IMR-90 (cell line): ENCODE results near the gene RAP1GAP. TPM values are rescaled to one million over a fixed set of nuclear protein-coding genes. Genes with fewer than 3 reads are reported as not detected.

ENCODE experiments used
- ATAC-seq: fragments of 200-7000 bp; cut with Tn5 transposase; 2 replicates; pipeline ENCODE4 v1.9.1; 2020; ENCODE audit warnings: low read depth, mild to moderate bottlenecking, moderate library complexity
- BruUV-seq: library from RNA; stranded (reverse); fragments of 400-500 nt; replicated peaks from 2 replicates; lab custom pipeline; 2021; lab: Mats Ljungman, UMichigan
- CTCF ChIA-PET: fragments of 300-600 bp; formaldehyde crosslinking; extraction: SDS; loops from one replicate; lab custom pipeline; 2021; ENCODE audit warnings: antibody characterized with exemption; lab: Yijun Ruan, JAX
- POLR2A ChIA-PET: fragments of 300-600 bp; sonication (Branson Sonifier 250); formaldehyde crosslinking; loops from one replicate; lab custom pipeline; 2022; ENCODE audit warnings: antibody characterized with exemption; ENCODE audit not compliant: unreplicated experiment; lab: Charles Lee
- DNase-seq: peaks from one replicate; pipeline ENCODE4 v3.0.0; 2013
- H2AFZ ChIP-seq: replicated peaks from 2 replicates; pipeline ENCODE3; 2013; ENCODE audit warnings: low read length, mild to moderate bottlenecking; ENCODE audit not compliant: poor library complexity
- H2AK5ac ChIP-seq: 2 replicates; pipeline ENCODE4 v1.6.1; 2013; ENCODE audit warnings: low read depth, low read length, inconsistent platforms
- H2AK9ac ChIP-seq: replicated peaks from 2 replicates; pipeline ENCODE3; 2013; ENCODE audit warnings: mild to moderate bottlenecking, low read depth, low read length, moderate library complexity; ENCODE audit not compliant: poor library complexity
- H2BK120ac ChIP-seq: 2 replicates; pipeline ENCODE4 v1.6.1; 2013; ENCODE audit warnings: low read depth, low read length, inconsistent platforms
- H2BK15ac ChIP-seq: 3 replicates; pipeline ENCODE4 v1.6.1; 2013; ENCODE audit warnings: low read depth, low read length, inconsistent platforms
- H2BK20ac ChIP-seq: 2 replicates; pipeline ENCODE4 v1.6.1; 2013; ENCODE audit warnings: low read depth, mild to moderate bottlenecking, inconsistent platforms, low read length, moderate library complexity
- H2BK5ac ChIP-seq: 2 replicates; pipeline ENCODE4 v1.6.1; 2013; ENCODE audit warnings: mild to moderate bottlenecking, low read depth, low read length, inconsistent platforms; ENCODE audit not compliant: poor library complexity, severe bottlenecking
- H3K14ac ChIP-seq: replicated peaks from 2 replicates; pipeline ENCODE4 v1.6.1; 2013; ENCODE audit warnings: low read depth, low read length, inconsistent platforms
- H3K18ac ChIP-seq: 2 replicates; pipeline ENCODE4 v1.6.1; 2013; ENCODE audit warnings: low read depth, low read length, control low read depth
- H3K23ac ChIP-seq: 2 replicates; pipeline ENCODE4 v1.6.1; 2013; ENCODE audit warnings: low read depth, low read length, inconsistent platforms
- H3K27ac ChIP-seq: 2 replicates; pipeline ENCODE4 v1.5.1; 2013; ENCODE audit warnings: mild to moderate bottlenecking, control low read depth, low read length; ENCODE audit not compliant: insufficient read depth
- H3K27me3 ChIP-seq: 2 replicates; pipeline ENCODE4 v1.6.1; 2013; ENCODE audit warnings: low read length; ENCODE audit not compliant: control insufficient read depth, insufficient read depth
- H3K36me3 ChIP-seq: 2 replicates; pipeline ENCODE4 v1.6.1; 2013; ENCODE audit warnings: low read length, mixed read lengths; ENCODE audit not compliant: control insufficient read depth, insufficient read depth
- H3K4ac ChIP-seq: 2 replicates; pipeline ENCODE4 v1.6.1; 2013; ENCODE audit warnings: low read depth, low read length, inconsistent platforms
- H3K4me1 ChIP-seq: 2 replicates; pipeline ENCODE4 v1.6.1; 2013; ENCODE audit warnings: low read length, mixed read lengths; ENCODE audit not compliant: control insufficient read depth, insufficient read depth
- H3K4me2 ChIP-seq: 2 replicates; pipeline ENCODE4 v1.6.1; 2013; ENCODE audit warnings: low read depth, mild to moderate bottlenecking, control low read depth, low read length, moderate library complexity
- H3K4me3 ChIP-seq: 2 replicates; pipeline ENCODE4 v1.5.1; 2013; ENCODE audit warnings: low read depth, mild to moderate bottlenecking, control low read depth, low read length, moderate library complexity; ENCODE audit not compliant: insufficient read depth
- H3K56ac ChIP-seq: 2 replicates; pipeline ENCODE4 v1.6.1; 2013; ENCODE audit warnings: low read length, inconsistent platforms; ENCODE audit not compliant: insufficient read depth; ENCODE audit errors: extremely low read depth
- H3K79me1 ChIP-seq, 2 experiments: 2 replicates each; pipeline ENCODE4 v1.6.1; 2013; ENCODE audit warnings: low read length in 2 of 2, inconsistent platforms in 1 of 2, low read depth in 1 of 2
- H3K9ac ChIP-seq: 2 replicates; pipeline ENCODE4 v1.6.1; 2013; ENCODE audit warnings: low read depth, low read length, control low read depth
- H3K9me1 ChIP-seq: 2 replicates; pipeline ENCODE4 v1.6.1; 2013; ENCODE audit warnings: low read length, inconsistent platforms; ENCODE audit not compliant: insufficient read depth
- H3K9me3 ChIP-seq: 2 replicates; pipeline ENCODE4 v1.6.1; 2013; ENCODE audit warnings: low read length; ENCODE audit not compliant: control insufficient read depth, insufficient read depth
- H4K20me1 ChIP-seq: 2 replicates; pipeline ENCODE4 v1.6.1; 2013; ENCODE audit warnings: low read length, inconsistent platforms; ENCODE audit not compliant: insufficient read depth
- H4K5ac ChIP-seq: 2 replicates; pipeline ENCODE4 v1.6.1; 2013; ENCODE audit warnings: mild to moderate bottlenecking, low read depth, low read length, control low read depth
- H4K8ac ChIP-seq, 2 experiments: 2 replicates each; pipeline ENCODE4 v1.6.1; 2013; ENCODE audit warnings: low read depth in 2 of 2, low read length in 2 of 2, control low read depth in 1 of 2, inconsistent platforms in 1 of 2
- H4K91ac ChIP-seq: 2 replicates; pipeline ENCODE4 v1.6.1; 2013; ENCODE audit warnings: low read depth, low read length, inconsistent platforms; ENCODE audit not compliant: insufficient read depth
- CEBPB ChIP-seq: IDR thresholded peaks from 2 replicates; pipeline ENCODE4 v1.6.1; 2012; ENCODE audit warnings: low read depth, low read length, improper control_type of control experiment
- RFX5 ChIP-seq: IDR thresholded peaks from 2 replicates; pipeline ENCODE4 v1.8.0; 2012; ENCODE audit warnings: low read depth, mild to moderate bottlenecking, low read length, moderate library complexity
- WGBS, 2 experiments: methylation state at CpG; one replicate each; pipeline versions ENCODE4 v1.1.5 to v1.1.7; 2013; ENCODE audit warnings: missing lambda C conversion rate in 2 of 2; ENCODE audit not compliant: insufficient read length in 1 of 2; ENCODE audit errors: extremely low coverage in 2 of 2; 5-methylcytosine and 5-hydroxymethylcytosine counted together
- dilution Hi-C: fragments of 300-500 bp; cut with HindIII; formaldehyde crosslinking; loops from one replicate; pipeline ENCODE4 v1.14.3; 2018; ENCODE audit warnings: low sequenced_read_pairs; ENCODE audit not compliant: unreplicated experiment
- in situ Hi-C: fragments of 300-500 bp; cut with MboI; formaldehyde crosslinking; loops from 3 replicates; pipeline ENCODE4 v1.14.3; 2019; ENCODE audit warnings: low sequenced_read_pairs, inconsistent platforms, mixed read lengths
- intact Hi-C: fragments of 100-400 bp; cut with micrococcal nuclease; formaldehyde crosslinking; loops from 2 replicates; pipeline ENCODE4 v1.10.0; 2022
- polyA plus RNA-seq, 3 experiments: library from polyadenylated mRNA; depleted of rRNA; stranded (reverse); fragments of >200 nt; gene quantifications; 2 replicates each; pipeline ENCODE4 v1.2.3, GENCODE V29; 2012; ENCODE audit warnings: low replicate concordance in 1 of 3
- total RNA-seq: library from RNA; depleted of rRNA; stranded (reverse); fragments of >200 nt; gene quantifications from 2 replicates; pipeline ENCODE4 v1.2.3, GENCODE V29; 2012
- TF ChIP-seq, protein P1 (sequence below): fragments of 150-350 bp; IDR thresholded peaks from 2 replicates; pipeline ENCODE4 v1.6.1; 2017; ENCODE audit warnings: mild to moderate bottlenecking, antibody characterized with exemption, low read length, low read depth

Gene RAP1GAP
- total and polyA plus RNA-seq, 2 of the 4 experiments (the other 2 are of a cell fraction), result under 0.01 to 0.10 TPM

DNA sequence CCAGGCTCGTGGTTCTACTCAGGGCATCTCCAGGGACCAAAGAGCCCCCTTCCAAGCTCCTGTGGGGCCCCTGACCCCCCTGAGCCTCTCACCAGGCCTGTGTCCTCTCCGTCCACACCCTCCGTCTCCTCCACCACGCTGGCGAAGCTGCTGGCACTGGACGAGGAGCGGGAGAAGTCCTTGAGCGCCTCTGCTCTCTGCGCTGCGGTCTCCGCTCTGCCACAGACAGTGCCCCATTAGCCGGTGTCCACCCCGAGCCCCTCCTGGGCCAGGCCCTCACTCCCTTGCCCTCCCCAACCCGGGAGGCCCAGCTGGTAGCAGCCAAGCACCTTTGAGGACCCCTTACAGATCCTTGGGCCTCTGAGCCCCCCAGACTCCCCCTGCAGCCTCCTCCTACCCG, 69.8 kb downstream of the RAP1GAP start:
- no peak overlapping the region for H2BK20ac ChIP-seq
- ChIA-PET POLR2A (no interaction called here), CTCF (no interaction called here)
- H2AK9ac ChIP-seq, result no peak overlapping the region
- H3K79me1 ChIP-seq, result no peaks in the 10 kb centered on the region
- no peak overlapping the region for H2AK5ac ChIP-seq
- no peak overlapping the region for H2BK5ac ChIP-seq
- TF ChIP-seq CEBPB (no peak), RFX5 (no peak)
- TF ChIP-seq, protein P1, sequence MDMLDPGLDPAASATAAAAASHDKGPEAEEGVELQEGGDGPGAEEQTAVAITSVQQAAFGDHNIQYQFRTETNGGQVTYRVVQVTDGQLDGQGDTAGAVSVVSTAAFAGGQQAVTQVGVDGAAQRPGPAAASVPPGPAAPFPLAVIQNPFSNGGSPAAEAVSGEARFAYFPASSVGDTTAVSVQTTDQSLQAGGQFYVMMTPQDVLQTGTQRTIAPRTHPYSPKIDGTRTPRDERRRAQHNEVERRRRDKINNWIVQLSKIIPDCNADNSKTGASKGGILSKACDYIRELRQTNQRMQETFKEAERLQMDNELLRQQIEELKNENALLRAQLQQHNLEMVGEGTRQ, result no peak
- no peak overlapping the region for H3K9ac ChIP-seq
- no peak overlapping the region for H3K14ac ChIP-seq
- ATAC-seq (no peak), DNase-seq (no peak)
- H3K4me2 ChIP-seq, result no peak overlapping the region
- BruUV-seq, result no TSS peak
- H4K91ac ChIP-seq, result no peak overlapping the region
- H4K20me1 ChIP-seq, result no peaks in the 10 kb centered on the region; the same call in 1 of the 2 replicates
- dilution Hi-C loops, result no loop called here
- peaks cover 30% of the 10 kb centered on the region for H3K27me3 ChIP-seq
- H2BK15ac ChIP-seq, result no peak overlapping the region
- H3K56ac ChIP-seq, result no peak overlapping the region
- H3K4me3 ChIP-seq, result no peak overlapping the region
- no peak overlapping the region for H4K8ac ChIP-seq
- H2AFZ ChIP-seq, result no peak overlapping the region
- no peaks in the 10 kb centered on the region for H3K9me3 ChIP-seq
- H3K4me1 ChIP-seq, result no peaks in the 10 kb centered on the region
- H4K5ac ChIP-seq, result no peak overlapping the region
- no peak overlapping the region for H3K27ac ChIP-seq
- H3K23ac ChIP-seq, result no peak overlapping the region
- no peak overlapping the region for H3K4ac ChIP-seq
- H2BK120ac ChIP-seq, result no peak overlapping the region
- no peaks in the 10 kb centered on the region for H3K9me1 ChIP-seq
- intact Hi-C loops, result no loop called here
- 68% methylated on average over 12 of the region's 15 CpGs; no CpG with 5 or more reads in 1 of the 2 experiments for WGBS, 2 experiments
- no peaks in the 10 kb centered on the region for H3K36me3 ChIP-seq
- in situ Hi-C loops, result no loop called here
- H3K18ac ChIP-seq, result no peak overlapping the region
